Cardiac muscle cell (in vitro differentiated cells and primary cell): ENCODE results near the gene FSTL4. TPM values are rescaled to one million over a fixed set of nuclear protein-coding genes. Genes with fewer than 3 reads are reported as not detected.

Source experiments
- DNase-seq, 2 donors: peaks; one replicate each; pipeline versions ENCODE4 v3.0.0 to v3.0.0-alpha.2; 2010 to 2017; ENCODE audit warnings: low read depth in 1 of 2, low spot score in 1 of 2
- H3K27ac ChIP-seq: fragments of 200-600 bp; sonication (generic); 2 replicates; pipeline ENCODE4 v1.5.1; 2016
- H3K27me3 ChIP-seq: fragments of 200-600 bp; sonication (generic); 2 replicates; pipeline ENCODE4 v1.6.0; 2016; ENCODE audit warnings: control low read depth
- H3K36me3 ChIP-seq: fragments of 200-600 bp; sonication (generic); 2 replicates; pipeline ENCODE4 v1.5.1; 2016; ENCODE audit warnings: control low read depth
- H3K4me1 ChIP-seq: fragments of 200-600 bp; sonication (generic); 2 replicates; pipeline ENCODE4 v1.8.1; 2017; ENCODE audit warnings: low read depth, mild to moderate bottlenecking, mixed run types
- H3K4me3 ChIP-seq: fragments of 200-600 bp; sonication (generic); 2 replicates; pipeline ENCODE4 v1.5.1; 2016; ENCODE audit warnings: mild to moderate bottlenecking
- H3K9me3 ChIP-seq: fragments of 200-600 bp; sonication (generic); 2 replicates; pipeline ENCODE4 v1.5.1; 2017; ENCODE audit warnings: low read depth, mild to moderate bottlenecking, control low read depth
- CTCF ChIP-seq: IDR thresholded peaks from 2 replicates; pipeline ENCODE4 v1.5.1; 2012; ENCODE audit warnings: low read depth, mild to moderate bottlenecking, low read length
- polyA plus RNA-seq: library from polyadenylated mRNA; unstranded; fragments of >200 nt; fragmentation: Nextera tagmentation; extraction: Ambion mirVana; gene quantifications from 2 replicates; pipeline ENCODE4 v1.2.1, GENCODE V29; 2016
- total RNA-seq: library from RNA; depleted of rRNA; stranded (reverse); fragments of >200 nt; gene quantifications from 2 replicates; pipeline ENCODE4 v1.2.3, GENCODE V29; 2016

Gene FSTL4
- total and polyA plus RNA-seq, 2 experiments from 2014 or later: 0.06 TPM; not detected in 1

- no peaks in the 10 kb centered on the region for H3K4me1 ChIP-seq
- no peak for TF ChIP-seq CTCF
- no peak overlapping the region for H3K27ac ChIP-seq
- no peak overlapping the region for H3K4me3 ChIP-seq
- no peaks in the 10 kb centered on the region for H3K9me3 ChIP-seq
- DNase-seq: no peak
- no peaks in the 10 kb centered on the region for H3K27me3 ChIP-seq
- no peaks in the 10 kb centered on the region for H3K36me3 ChIP-seq
Observed at GRCh38 chr5:133589286-133589685, 23.1 kb downstream of the FSTL4 start.

GRCh38 chr5:133582971-133583370 lies 29.4 kb downstream of the FSTL4 start:
- no peaks in the 10 kb centered on the region for H3K36me3 ChIP-seq
- no peak for TF ChIP-seq CTCF
- no peak overlapping the region for H3K4me3 ChIP-seq
- no peaks in the 10 kb centered on the region for H3K27me3 ChIP-seq
- H3K27ac ChIP-seq: no peak overlapping the region
- no peak for DNase-seq
- H3K9me3 ChIP-seq: no peaks in the 10 kb centered on the region
- H3K4me1 ChIP-seq: no peaks in the 10 kb centered on the region

- no peaks in the 10 kb centered on the region for H3K4me1 ChIP-seq
- no peak overlapping the region for H3K27ac ChIP-seq
- H3K9me3 ChIP-seq: no peaks in the 10 kb centered on the region
- no peaks in the 10 kb centered on the region for H3K36me3 ChIP-seq
- H3K4me3 ChIP-seq: no peak overlapping the region
- no peak for DNase-seq
- TF ChIP-seq CTCF: no peak
- no peaks in the 10 kb centered on the region for H3K27me3 ChIP-seq
Observed at GRCh38 chr5:133581918-133582317, 30.4 kb downstream of the FSTL4 start.

GRCh38 chr5:133581348-133581747 lies 31.0 kb downstream of the FSTL4 start:
- Histone ChIP-seq H3K27ac (no peak overlapping the region), H3K4me3 (no peak overlapping the region), H3K4me1 (no peaks in the 10 kb centered on the region), H3K9me3 (no peaks in the 10 kb centered on the region), H3K36me3 (no peaks in the 10 kb centered on the region), H3K27me3 (no peaks in the 10 kb centered on the region)
- DNase-seq: no peak
- TF ChIP-seq CTCF: no peak

- no peak for DNase-seq
- no peak for TF ChIP-seq CTCF
- Histone ChIP-seq H3K4me1 (no peaks in the 10 kb centered on the region), H3K36me3 (no peaks in the 10 kb centered on the region), H3K9me3 (no peaks in the 10 kb centered on the region), H3K27me3 (no peaks in the 10 kb centered on the region), H3K4me3 (no peak overlapping the region), H3K27ac (no peak overlapping the region)
Observed at GRCh38 chr5:133580618-133581017, 31.7 kb downstream of the FSTL4 start.

GRCh38 chr5:133579766-133580165 lies 32.6 kb downstream of the FSTL4 start:
- no peak for DNase-seq
- TF ChIP-seq CTCF: no peak
- H3K4me1 ChIP-seq: no peaks in the 10 kb centered on the region
- no peak overlapping the region for H3K4me3 ChIP-seq
- H3K36me3 ChIP-seq: no peaks in the 10 kb centered on the region
- H3K27me3 ChIP-seq: no peaks in the 10 kb centered on the region
- no peaks in the 10 kb centered on the region for H3K9me3 ChIP-seq
- no peak overlapping the region for H3K27ac ChIP-seq
